HG03196 (cell line): Measurements from ENCODE around the gene FGF12.
A peak's percentile ranks its signal among the peaks of the same experiment; 100 is the strongest.

Experiments
- ATAC-seq: cut with Tn5 transposase; IDR thresholded peaks from one replicate; pipeline ENCODE4 v1.9.1; 2021; ENCODE audit not compliant: unreplicated experiment

Gene FGF12

DNA sequence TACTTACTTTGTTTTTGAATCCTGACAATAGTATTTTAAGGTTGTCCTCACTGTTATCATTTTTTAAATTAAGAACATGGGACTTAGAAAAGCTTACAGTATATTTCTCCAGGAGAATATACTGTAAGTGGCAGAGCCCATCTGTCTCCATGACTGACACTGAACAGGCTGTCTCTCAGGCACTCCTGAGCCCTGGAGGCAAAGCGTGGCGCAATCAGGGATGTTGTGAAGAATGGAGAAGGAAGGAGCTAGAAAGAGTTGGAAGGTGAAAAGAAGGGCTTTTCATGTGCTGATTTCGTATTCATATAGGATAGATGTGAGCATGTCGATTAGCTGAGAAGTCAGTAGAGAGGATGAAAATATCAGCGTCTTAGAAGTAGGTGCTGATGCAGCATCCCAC is 41.5 kb downstream of the FGF12 start:
- ATAC-seq: no peak

GRCh38 chr3:192684151-192684550 is 43.2 kb downstream of the FGF12 start:
- ATAC-seq: no peak

- ATAC-seq: peak; percentile 69
Observed at GRCh38 chr3:192675958-192676649, 51.2 kb downstream of the FGF12 start.

- ATAC-seq: no peak
Observed at GRCh38 chr3:192655628-192656027, 71.7 kb downstream of the FGF12 start.

DNA sequence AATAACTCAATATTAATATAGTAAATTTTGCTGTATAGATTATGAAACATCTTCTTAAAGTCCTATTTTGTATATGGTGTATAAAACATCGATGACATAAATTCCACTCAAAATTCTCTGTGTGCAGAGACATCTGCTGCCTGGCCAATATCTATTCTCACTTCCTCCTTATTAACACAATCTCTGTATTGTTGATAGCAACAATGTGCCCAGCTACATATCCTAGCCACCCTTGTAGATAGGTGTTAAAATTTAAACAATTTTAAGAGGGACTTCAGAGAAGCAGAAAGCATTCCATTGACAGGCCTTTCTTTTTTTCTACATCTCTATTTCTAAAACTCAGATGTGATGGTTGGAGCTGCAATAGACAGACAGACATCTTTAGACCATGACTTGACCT is 72.3 kb downstream of the FGF12 start:
- ATAC-seq: no peak

- no peak for ATAC-seq
Observed at GRCh38 chr3:192653862-192654261, 73.5 kb downstream of the FGF12 start.

DNA sequence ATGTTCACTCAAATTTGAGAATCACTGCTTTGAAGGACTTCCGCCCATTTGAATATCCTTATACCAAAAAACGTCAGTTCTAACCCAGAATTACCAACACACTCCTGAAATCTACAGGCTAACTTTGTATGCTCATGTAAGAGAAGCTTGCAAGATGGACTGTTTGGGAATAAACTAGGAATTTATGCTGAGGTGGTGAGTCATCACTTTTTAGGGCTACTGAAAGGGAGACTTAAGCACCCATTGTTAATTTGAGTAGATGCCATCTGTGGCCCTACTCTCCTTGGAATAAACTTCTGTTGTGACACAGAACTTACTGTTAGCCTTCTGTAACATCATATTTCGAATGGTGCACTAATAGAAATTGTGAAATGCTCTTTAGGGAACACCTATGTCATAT is 74.6 kb downstream of the FGF12 start:
- no peak for ATAC-seq

GRCh38 chr3:192651836-192652512 is 75.4 kb downstream of the FGF12 start:
- no peak for ATAC-seq

DNA sequence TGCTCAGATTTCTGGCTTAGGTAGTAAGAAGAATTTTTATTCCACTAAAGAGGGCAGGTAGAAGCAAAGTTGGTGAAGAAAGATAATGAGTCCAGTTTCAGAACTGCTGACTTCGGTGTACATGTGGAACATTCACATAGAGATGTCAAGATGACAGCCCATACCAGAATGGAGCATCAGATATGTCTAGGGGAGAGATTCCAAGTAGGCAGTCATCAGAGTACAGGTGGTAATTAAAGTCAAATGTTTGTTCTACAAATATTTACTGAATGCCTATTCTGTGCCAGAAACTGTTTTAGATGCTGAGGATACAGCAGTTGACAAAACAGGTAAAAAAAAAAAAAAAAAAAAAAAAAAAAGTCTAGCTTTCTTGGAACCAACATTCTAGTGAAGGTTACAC is 81.9 kb downstream of the FGF12 start:
- no peak for ATAC-seq

GRCh38 chr3:192642651-192643050 is 84.7 kb downstream of the FGF12 start:
- no peak for ATAC-seq

GRCh38 chr3:192641919-192642318 is 85.4 kb downstream of the FGF12 start:
- no peak for ATAC-seq

GRCh38 chr3:192639987-192640386 is 87.4 kb downstream of the FGF12 start:
- ATAC-seq: no peak

GRCh38 chr3:192637803-192638202 is 89.5 kb downstream of the FGF12 start:
- no peak for ATAC-seq

GRCh38 chr3:192636517-192637444 is 90.6 kb downstream of the FGF12 start:
- no peak for ATAC-seq

DNA sequence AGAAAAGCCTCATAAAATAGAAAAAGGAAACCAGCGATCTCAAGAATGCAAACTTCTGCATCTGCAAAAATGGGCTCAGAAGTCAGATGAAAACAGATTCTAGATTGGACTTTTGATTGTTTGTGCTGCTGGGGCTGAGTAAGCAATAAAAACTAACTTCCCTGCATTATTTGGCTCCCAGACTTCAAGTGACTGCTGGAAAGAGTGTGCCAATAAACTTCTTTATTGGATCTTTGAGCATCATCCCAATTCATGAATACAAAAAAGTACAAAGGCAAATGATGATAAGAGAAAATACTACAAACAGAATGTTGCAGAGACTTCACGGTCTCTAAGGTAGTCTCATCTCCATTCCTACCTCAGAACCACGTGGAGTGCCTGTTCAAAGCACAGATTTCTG is 97.9 kb downstream of the FGF12 start:
- ATAC-seq: no peak

GRCh38 chr3:192621909-192622308 is 105.4 kb downstream of the FGF12 start:
- no peak for ATAC-seq

- no peak for ATAC-seq
Observed at GRCh38 chr3:192620275-192620674, 107.1 kb downstream of the FGF12 start.

DNA sequence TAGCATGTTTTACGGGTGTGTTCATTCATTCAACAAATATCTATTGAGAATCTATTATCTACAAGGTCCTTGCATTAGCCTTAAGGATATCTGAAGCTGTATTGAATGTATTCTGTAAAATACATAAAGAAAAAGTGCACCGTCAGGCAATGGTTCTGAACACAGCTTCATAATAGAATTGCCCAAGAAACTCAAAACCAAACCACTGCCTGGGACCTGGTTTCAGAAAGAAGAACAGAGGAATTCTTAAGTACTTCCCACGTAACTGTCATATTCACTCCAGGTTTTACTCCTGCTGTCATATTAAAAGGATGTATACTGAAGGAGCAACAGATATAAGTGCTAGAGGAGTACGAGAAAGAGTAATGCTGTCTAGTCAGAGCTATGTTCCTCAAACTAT is 115.9 kb downstream of the FGF12 start:
- no peak for ATAC-seq

- ATAC-seq: no peak
Observed at GRCh38 chr3:192608726-192609600, 118.4 kb downstream of the FGF12 start.

DNA sequence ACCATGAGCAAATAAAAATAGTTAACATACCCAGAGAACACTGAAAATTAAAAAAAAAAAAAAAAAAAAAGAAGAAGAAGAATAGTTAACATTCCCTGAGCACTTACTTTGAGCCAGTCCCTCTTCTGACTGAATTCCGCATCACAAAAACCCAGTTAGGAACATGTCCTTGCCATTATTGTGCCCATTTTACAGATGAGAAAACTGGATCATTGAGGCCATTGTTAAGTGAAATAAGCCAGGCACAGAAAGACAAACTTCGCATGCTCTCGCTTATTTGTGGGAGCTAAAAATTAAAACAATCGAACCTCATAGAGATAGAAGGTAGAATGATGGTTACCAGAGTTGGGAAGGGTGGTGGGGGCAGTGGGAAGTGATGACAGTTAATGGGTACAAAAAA is 119.5 kb downstream of the FGF12 start:
- ATAC-seq: no peak

DNA sequence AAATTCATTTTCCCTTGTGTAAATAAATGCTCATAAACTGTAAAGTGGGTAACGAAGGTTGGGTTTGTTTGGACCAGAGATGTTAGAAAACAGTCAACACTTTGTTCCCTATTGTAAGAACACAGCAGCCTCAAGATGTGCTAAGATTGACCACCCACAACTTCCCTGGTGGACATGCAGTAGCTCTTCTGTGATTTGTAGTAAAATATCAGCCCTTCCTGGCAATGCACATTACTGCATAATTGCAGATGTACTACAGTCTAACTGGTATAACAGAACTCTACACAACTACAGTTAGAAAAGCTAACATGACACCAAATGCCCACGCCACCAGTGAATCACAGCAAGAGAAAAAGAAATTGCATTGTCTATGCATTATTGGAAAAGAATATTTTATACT is 129.4 kb downstream of the FGF12 start:
- no peak for ATAC-seq
